PC-9 (cell line): ENCODE results near the gene SYNE1.

Experiments used
- EZH2 ChIP-seq: fragments of 200-600 bp; sonication (generic); IDR thresholded peaks from 2 replicates; pipeline ENCODE4 v1.8.0; 2017; ENCODE audit warnings: antibody characterized with exemption, low read depth
- TF ChIP-seq, protein P1 (sequence below): fragments of 200-600 bp; sonication (generic); conservative IDR thresholded peaks from 2 replicates; pipeline ENCODE4 v1.6.1; 2017; ENCODE audit warnings: mixed run types, antibody characterized with exemption, mild to moderate bottlenecking, moderate library complexity

GRCh38 chr6:152118678-152119077 is 518.5 kb downstream of the SYNE1 start:
- no peak for TF ChIP-seq EZH2
- TF ChIP-seq, protein P1, sequence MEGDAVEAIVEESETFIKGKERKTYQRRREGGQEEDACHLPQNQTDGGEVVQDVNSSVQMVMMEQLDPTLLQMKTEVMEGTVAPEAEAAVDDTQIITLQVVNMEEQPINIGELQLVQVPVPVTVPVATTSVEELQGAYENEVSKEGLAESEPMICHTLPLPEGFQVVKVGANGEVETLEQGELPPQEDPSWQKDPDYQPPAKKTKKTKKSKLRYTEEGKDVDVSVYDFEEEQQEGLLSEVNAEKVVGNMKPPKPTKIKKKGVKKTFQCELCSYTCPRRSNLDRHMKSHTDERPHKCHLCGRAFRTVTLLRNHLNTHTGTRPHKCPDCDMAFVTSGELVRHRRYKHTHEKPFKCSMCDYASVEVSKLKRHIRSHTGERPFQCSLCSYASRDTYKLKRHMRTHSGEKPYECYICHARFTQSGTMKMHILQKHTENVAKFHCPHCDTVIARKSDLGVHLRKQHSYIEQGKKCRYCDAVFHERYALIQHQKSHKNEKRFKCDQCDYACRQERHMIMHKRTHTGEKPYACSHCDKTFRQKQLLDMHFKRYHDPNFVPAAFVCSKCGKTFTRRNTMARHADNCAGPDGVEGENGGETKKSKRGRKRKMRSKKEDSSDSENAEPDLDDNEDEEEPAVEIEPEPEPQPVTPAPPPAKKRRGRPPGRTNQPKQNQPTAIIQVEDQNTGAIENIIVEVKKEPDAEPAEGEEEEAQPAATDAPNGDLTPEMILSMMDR, result no peak
